K562 (cell line): ENCODE measurements around the gene MYOT. TPM values are rescaled to one million over a fixed set of nuclear protein-coding genes. Genes with fewer than 3 reads are reported as not detected.

ENCODE experiments used
- ATAC-seq: fragments of 200-7000 bp; cut with Tn5 transposase; 3 replicates; pipeline ENCODE4 v1.9.1; 2020; ENCODE audit warnings: moderate library complexity
- BruUV-seq: library from RNA; stranded (reverse); fragments of 400-500 nt; replicated peaks from 2 replicates; lab custom pipeline; 2021; lab: Mats Ljungman, UMichigan
- CTCF ChIA-PET: fragments of 300-600 bp; formaldehyde crosslinking; extraction: SDS; loops from one replicate; lab custom pipeline; 2021; ENCODE audit warnings: low intra/inter-chr PET ratio; lab: Yijun Ruan, JAX
- POLR2A ChIA-PET: fragments of 300-600, 350-650 bp; sonication (Branson Sonifier 250); formaldehyde crosslinking; extraction: SDS; loops from one replicate; lab custom pipeline; 2021; ENCODE audit warnings: antibody characterized with exemption, inconsistent platforms; lab: Yijun Ruan, JAX
- DNase-seq, 4 experiments: peaks; one replicate each; pipeline versions ENCODE4 v3.0.0 to v3.0.0-alpha.2; 2011 to 2018; ENCODE audit warnings: low spot score in 3 of 4, mixed read lengths in 3 of 4; ENCODE audit errors: extremely low read depth in 1 of 4
- FAIRE-seq: peaks from 2 replicates; lab custom pipeline; 2011; peaks lifted over from hg19 to GRCh38; lab: Jason Lieb, UNC
- H2AFZ ChIP-seq: 2 replicates; pipeline ENCODE4 v1.6.0; 2011; ENCODE audit warnings: low read depth, low read length, control low read depth, inconsistent platforms
- H3K27ac ChIP-seq: fragments of 200-600 bp; 3 replicates; pipeline ENCODE4 v1.8.0; 2011; ENCODE audit warnings: low read depth, mild to moderate bottlenecking, control low read depth, inconsistent platforms, low read length, moderate library complexity, mixed read lengths; ENCODE audit errors: extremely low read depth
- H3K27me3 ChIP-seq, 2 experiments: fragments of 300-600 bp in 1 of 2; 2 replicates in 1 of 2; 3 replicates in 1 of 2; pipeline versions ENCODE4 v1.6.0 to v1.8.0; 2011; ENCODE audit warnings: inconsistent platforms in 2 of 2, low read length in 2 of 2, mild to moderate bottlenecking in 1 of 2, mixed read lengths in 1 of 2, moderate library complexity in 1 of 2; ENCODE audit not compliant: control insufficient read depth in 2 of 2, insufficient read depth in 2 of 2
- H3K36me3 ChIP-seq: fragments of 300-600 bp; 3 replicates; pipeline ENCODE4 v1.8.0; 2011; ENCODE audit warnings: mild to moderate bottlenecking, low read length, inconsistent platforms; ENCODE audit not compliant: control insufficient read depth, insufficient read depth
- H3K4me1 ChIP-seq, 2 experiments: fragments of 200-600 bp in 1 of 2; replicated peaks in 1 of 2; 2 replicates in 1 of 2; 3 replicates in 1 of 2; pipeline versions ENCODE4 v1.5.1 to v1.8.0; 2011; ENCODE audit warnings: inconsistent platforms in 2 of 2, low read length in 2 of 2, mild to moderate bottlenecking in 1 of 2, mixed read lengths in 1 of 2, moderate library complexity in 1 of 2; ENCODE audit not compliant: control insufficient read depth in 2 of 2, insufficient read depth in 2 of 2
- H3K4me2 ChIP-seq: 2 replicates; pipeline ENCODE4 v1.6.1; 2011; ENCODE audit warnings: low read length, control low read depth, inconsistent platforms, mixed read lengths; ENCODE audit not compliant: insufficient read depth
- H3K4me3 ChIP-seq: fragments of 200-600 bp; sonication (generic), shearing (Covaris generic); 2 replicates; pipeline ENCODE4 v1.5.1; 2016; ENCODE audit warnings: control low read depth, inconsistent platforms
- H3K79me2 ChIP-seq: fragments of 200-600 bp; 3 replicates; pipeline ENCODE4 v1.8.0; 2011; ENCODE audit warnings: low read length, inconsistent platforms; ENCODE audit not compliant: control insufficient read depth, insufficient read depth
- H3K9ac ChIP-seq, 2 experiments: 2 replicates each; pipeline versions ENCODE4 v1.6.0 to v1.6.1; 2011; ENCODE audit warnings: low read depth in 2 of 2, low read length in 2 of 2, control low read depth in 1 of 2, inconsistent platforms in 1 of 2, mild to moderate bottlenecking in 1 of 2, mixed read lengths in 1 of 2; ENCODE audit not compliant: insufficient read depth in 1 of 2
- H3K9me1 ChIP-seq: one replicate; pipeline ENCODE4 v1.6.0; 2011; ENCODE audit warnings: inconsistent platforms, mild to moderate bottlenecking, low read length, moderate library complexity; ENCODE audit not compliant: control insufficient read depth, insufficient read depth
- H3K9me3 ChIP-seq: replicated peaks from 2 replicates; pipeline ENCODE4 v1.5.1; 2011; ENCODE audit warnings: low read depth, low read length, inconsistent platforms; ENCODE audit not compliant: control insufficient read depth, insufficient read depth
- H4K20me1 ChIP-seq: replicated peaks from 2 replicates; pipeline ENCODE4 v1.6.1; 2011; ENCODE audit warnings: low read length, inconsistent platforms, mixed read lengths; ENCODE audit not compliant: control insufficient read depth, insufficient read depth
- AFF4 ChIP-seq: sonication (generic); formaldehyde crosslinking; IDR thresholded peaks from 2 replicates; pipeline ENCODE4 v1.8.0; 2023; ENCODE audit warnings: mild to moderate bottlenecking, missing genetic modification reagents
- MTA3 ChIP-seq: fragments of 450-650 bp; formaldehyde crosslinking; IDR thresholded peaks from 2 replicates; pipeline ENCODE4 v1.6.1; 2017; ENCODE audit warnings: mild to moderate bottlenecking, borderline replicate concordance
- TCF7 ChIP-seq: sonication (generic); IDR thresholded peaks from 2 replicates; pipeline ENCODE4 v1.6.1; 2016; ENCODE audit warnings: antibody characterized with exemption, borderline replicate concordance
- ZNF253 ChIP-seq: fragments of 250-450 bp; sonication (Bioruptor Pico); conservative IDR thresholded peaks from 2 replicates; pipeline ENCODE4 v1.6.1; 2021; ENCODE audit warnings: mild to moderate bottlenecking
- ZNF354B ChIP-seq: fragments of 250-450 bp; sonication (Bioruptor Pico); IDR thresholded peaks from 2 replicates; pipeline ENCODE4 v1.4.0; 2020
- in situ Hi-C: fragments of 300-500 bp; cut with MboI; formaldehyde crosslinking; loops from 4 replicates; pipeline ENCODE4 v1.15.0; 2018; ENCODE audit warnings: inconsistent platforms, mixed read lengths
- intact Hi-C: fragments of 100-400 bp; cut with micrococcal nuclease; formaldehyde crosslinking; loops from 2 replicates; pipeline ENCODE4 v1.14.2; 2022
- polyA plus RNA-seq, 8 experiments: library from polyadenylated mRNA; depleted of rRNA in 4 of 8; stranded (reverse) in 5 of 8; unstranded in 3 of 8; fragments of >200 nt; fragmentation: Nextera tagmentation in 2 of 8; fragmentation: Illumina TruSeq in 1 of 8; extraction: Ambion mirVana in 2 of 8; extraction: Trizol in 1 of 8; gene quantifications; 2 replicates each; pipeline versions ENCODE4 v1.2.1 to v1.2.3, GENCODE V29; 2011 to 2014; ENCODE audit warnings: inconsistent platforms in 1 of 8, missing spikeins in 1 of 8
- total RNA-seq, 7 experiments: library from RNA; depleted of rRNA in 6 of 7; stranded (reverse); fragments of >200 nt in 6 of 7; fragmentation: Illumina TruSeq in 2 of 7; extraction: Trizol in 2 of 7; gene quantifications; 2 replicates each; pipeline versions ENCODE4 v1.2.1 to v1.2.3, GENCODE V29; 2011 to 2021; ENCODE audit warnings: low replicate concordance in 1 of 7

MYOT gene
- total and polyA plus RNA-seq, 9 of the 15 experiments (the other 6 are each of a cell fraction or from before 2014, with no cell fraction given) = 0.24 to 0.38 TPM; not detected in 7

- intact Hi-C loops = no loop called here
- BruUV-seq = no TSS peak
- ATAC-seq (no peak), FAIRE-seq (no peak)
- POLR2A ChIA-PET = interaction anchor here (1.1 kb wide), 1 partner anchor 9 kb away, joined by 4 read pairs; no protein-coding TSS in a partner anchor
- Histone ChIP-seq H3K9me1 (no peaks in the 10 kb centered on the region), H3K9ac (no peak overlapping the region), H3K27ac (no peak overlapping the region), H3K4me2 (no peak overlapping the region), H3K27me3 (peaks cover 5 to 9% of the 10 kb centered on the region in 2 experiments; a peak in 3 of 5 replicates), H3K36me3 (no peaks in the 10 kb centered on the region), H3K79me2 (no peaks in the 10 kb centered on the region), H4K20me1 (no peaks in the 10 kb centered on the region)
- in situ Hi-C loops = no loop called here
- no peak for TF ChIP-seq AFF4 (CRISPR knock-in tag)
- no peak for TF ChIP-seq TCF7
- no peak for TF ChIP-seq MTA3
- TF ChIP-seq ZNF253 (CRISPR knock-in tag) = no peak
- no peak for TF ChIP-seq ZNF354B (CRISPR knock-in tag)
- TF ChIP-seq, all 486 proteins: peak for 0
- Histone ChIP-seq H2AFZ (no peak overlapping the region), H3K9me3 (no peaks in the 10 kb centered on the region), H3K4me1 (no peaks in the 10 kb centered on the region; a peak in 1 of 5 replicates), H3K4me3 (no peak overlapping the region)
- no peak for DNase-seq
- CTCF ChIA-PET = no interaction called here
These were observed 30.7 kb upstream of the MYOT start for GRCh38 chr5:137836997-137837396.
